ENCODE measurements around the gene IL18BP. TPM values are rescaled to one million over a fixed set of nuclear protein-coding genes. Genes with fewer than 3 reads are reported as not detected.

The IL18BP gene
- total and polyA plus RNA-seq, 10 of the 15 experiments (the other 5 are each of a cell fraction or from before 2014, with no cell fraction given): 2.6 to 18.1 (median 10.7) TPM

DNA sequence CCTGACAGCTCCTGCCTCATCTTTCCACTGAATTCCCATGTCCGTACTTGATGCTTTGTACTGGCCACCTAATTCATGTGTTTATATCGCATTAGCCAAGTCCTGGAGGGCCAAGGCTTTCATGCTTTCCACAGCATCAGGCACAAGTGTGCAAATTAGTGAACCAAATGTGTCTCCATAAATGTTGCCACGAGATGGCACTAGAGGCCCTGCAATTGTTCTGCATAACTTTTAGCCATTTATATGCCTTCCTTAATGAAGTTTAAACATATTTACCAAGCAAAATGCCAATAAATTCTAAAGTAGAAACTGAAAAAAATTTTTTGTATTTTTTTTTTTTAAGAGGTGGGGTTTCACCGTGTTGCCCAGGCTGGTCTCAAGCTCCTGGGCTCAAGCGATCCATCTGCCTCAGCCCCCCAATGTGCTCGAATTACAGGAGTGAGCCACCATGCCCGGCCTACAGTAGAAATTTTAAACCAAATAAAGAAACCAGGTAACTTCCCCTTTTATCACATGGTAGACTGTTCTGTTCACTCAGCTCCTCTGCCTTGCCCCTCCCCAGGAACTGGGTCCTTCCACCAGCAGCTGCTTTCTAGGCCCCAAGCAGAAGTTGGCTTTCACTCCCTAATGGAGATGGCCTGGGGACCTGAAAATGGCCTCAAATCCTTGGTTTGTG, 20.8 kb upstream of the IL18BP start:
- TF ChIP-seq RAD51 (IDR thresholded peaks at IDR 0.05) (0 out of 2 replicates have a peak, but pooled peaks have one; percentile 43), CHD2 (IDR thresholded peaks at IDR 0.05; ENCODE audit: borderline replicate concordance, low read depth, low read length) (no peak), SMC3 (IDR thresholded peaks at IDR 0.05; ENCODE audit: borderline replicate concordance, low read length) (peak; percentile 71; the same call in 1 of the 2 replicates), FOXM1 (IDR thresholded peaks at IDR 0.05; ENCODE audit: low read depth, low read length) (0 out of 2 replicates have a peak, but pooled peaks have one; percentile 18), NR2C1 (IDR thresholded peaks at IDR 0.05) (no peak), RAD21 (IDR thresholded peaks at IDR 0.05; ENCODE audit: insufficient read depth, low read depth, low read length) (peak; percentile 85)
- TF ChIP-seq, protein P1, sequence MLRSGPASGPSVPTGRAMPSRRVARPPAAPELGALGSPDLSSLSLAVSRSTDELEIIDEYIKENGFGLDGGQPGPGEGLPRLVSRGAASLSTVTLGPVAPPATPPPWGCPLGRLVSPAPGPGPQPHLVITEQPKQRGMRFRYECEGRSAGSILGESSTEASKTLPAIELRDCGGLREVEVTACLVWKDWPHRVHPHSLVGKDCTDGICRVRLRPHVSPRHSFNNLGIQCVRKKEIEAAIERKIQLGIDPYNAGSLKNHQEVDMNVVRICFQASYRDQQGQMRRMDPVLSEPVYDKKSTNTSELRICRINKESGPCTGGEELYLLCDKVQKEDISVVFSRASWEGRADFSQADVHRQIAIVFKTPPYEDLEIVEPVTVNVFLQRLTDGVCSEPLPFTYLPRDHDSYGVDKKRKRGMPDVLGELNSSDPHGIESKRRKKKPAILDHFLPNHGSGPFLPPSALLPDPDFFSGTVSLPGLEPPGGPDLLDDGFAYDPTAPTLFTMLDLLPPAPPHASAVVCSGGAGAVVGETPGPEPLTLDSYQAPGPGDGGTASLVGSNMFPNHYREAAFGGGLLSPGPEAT (IDR thresholded peaks at IDR 0.05; ENCODE audit: low read depth): peak; percentile 35; the same call in 1 of the 2 replicates
- TF ChIP-seq, protein P2, sequence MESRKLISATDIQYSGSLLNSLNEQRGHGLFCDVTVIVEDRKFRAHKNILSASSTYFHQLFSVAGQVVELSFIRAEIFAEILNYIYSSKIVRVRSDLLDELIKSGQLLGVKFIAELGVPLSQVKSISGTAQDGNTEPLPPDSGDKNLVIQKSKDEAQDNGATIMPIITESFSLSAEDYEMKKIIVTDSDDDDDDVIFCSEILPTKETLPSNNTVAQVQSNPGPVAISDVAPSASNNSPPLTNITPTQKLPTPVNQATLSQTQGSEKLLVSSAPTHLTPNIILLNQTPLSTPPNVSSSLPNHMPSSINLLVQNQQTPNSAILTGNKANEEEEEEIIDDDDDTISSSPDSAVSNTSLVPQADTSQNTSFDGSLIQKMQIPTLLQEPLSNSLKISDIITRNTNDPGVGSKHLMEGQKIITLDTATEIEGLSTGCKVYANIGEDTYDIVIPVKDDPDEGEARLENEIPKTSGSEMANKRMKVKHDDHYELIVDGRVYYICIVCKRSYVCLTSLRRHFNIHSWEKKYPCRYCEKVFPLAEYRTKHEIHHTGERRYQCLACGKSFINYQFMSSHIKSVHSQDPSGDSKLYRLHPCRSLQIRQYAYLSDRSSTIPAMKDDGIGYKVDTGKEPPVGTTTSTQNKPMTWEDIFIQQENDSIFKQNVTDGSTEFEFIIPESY (IDR thresholded peaks at IDR 0.05): no peak
- TF ChIP-seq, protein P3, sequence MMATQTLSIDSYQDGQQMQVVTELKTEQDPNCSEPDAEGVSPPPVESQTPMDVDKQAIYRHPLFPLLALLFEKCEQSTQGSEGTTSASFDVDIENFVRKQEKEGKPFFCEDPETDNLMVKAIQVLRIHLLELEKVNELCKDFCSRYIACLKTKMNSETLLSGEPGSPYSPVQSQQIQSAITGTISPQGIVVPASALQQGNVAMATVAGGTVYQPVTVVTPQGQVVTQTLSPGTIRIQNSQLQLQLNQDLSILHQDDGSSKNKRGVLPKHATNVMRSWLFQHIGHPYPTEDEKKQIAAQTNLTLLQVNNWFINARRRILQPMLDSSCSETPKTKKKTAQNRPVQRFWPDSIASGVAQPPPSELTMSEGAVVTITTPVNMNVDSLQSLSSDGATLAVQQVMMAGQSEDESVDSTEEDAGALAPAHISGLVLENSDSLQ (IDR thresholded peaks at IDR 0.05): no peak
- TF ChIP-seq, protein P4, sequence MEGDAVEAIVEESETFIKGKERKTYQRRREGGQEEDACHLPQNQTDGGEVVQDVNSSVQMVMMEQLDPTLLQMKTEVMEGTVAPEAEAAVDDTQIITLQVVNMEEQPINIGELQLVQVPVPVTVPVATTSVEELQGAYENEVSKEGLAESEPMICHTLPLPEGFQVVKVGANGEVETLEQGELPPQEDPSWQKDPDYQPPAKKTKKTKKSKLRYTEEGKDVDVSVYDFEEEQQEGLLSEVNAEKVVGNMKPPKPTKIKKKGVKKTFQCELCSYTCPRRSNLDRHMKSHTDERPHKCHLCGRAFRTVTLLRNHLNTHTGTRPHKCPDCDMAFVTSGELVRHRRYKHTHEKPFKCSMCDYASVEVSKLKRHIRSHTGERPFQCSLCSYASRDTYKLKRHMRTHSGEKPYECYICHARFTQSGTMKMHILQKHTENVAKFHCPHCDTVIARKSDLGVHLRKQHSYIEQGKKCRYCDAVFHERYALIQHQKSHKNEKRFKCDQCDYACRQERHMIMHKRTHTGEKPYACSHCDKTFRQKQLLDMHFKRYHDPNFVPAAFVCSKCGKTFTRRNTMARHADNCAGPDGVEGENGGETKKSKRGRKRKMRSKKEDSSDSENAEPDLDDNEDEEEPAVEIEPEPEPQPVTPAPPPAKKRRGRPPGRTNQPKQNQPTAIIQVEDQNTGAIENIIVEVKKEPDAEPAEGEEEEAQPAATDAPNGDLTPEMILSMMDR (IDR thresholded peaks at IDR 0.05 in 2 of 3, conservative IDR thresholded peaks at IDR 0.05 in 1 of 3; ENCODE audit: control insufficient read depth in 2 of 3, extremely low read depth in 1 of 3, insufficient read depth in 1 of 3, low read depth in 3 of 3, low read length in 3 of 3): peak; percentile 45 to 77 (median 59); a peak in 5 of 6 replicates
- H3K4me2 ChIP-seq (ENCODE audit: control insufficient read depth, insufficient read depth): peak overlapping the region; percentile 29
- H3K79me2 ChIP-seq (ENCODE audit: control insufficient read depth, insufficient read depth, low read length): no peaks in the 10 kb centered on the region
- FAIRE-seq (peak; percentile 80), DNase-seq (ENCODE audit: low read depth, low spot score) (peak; percentile 30), ATAC-seq (peak; percentile 92)
- ChIA-PET RAD21 (ENCODE audit: unreplicated experiment) (interaction anchor here (0.6 to 3.7 kb wide), 26 partner anchors 8 to 453 kb away, joined by 3 to 51 read pairs (median 5); partner anchors contain the start of genes ANAPC15, IL18BP, RNF121 and XNDC1N), POLR2A (interaction anchor here (0.7 to 1.4 kb wide), 7 partner anchors 14 to 167 kb away, joined by 3 to 11 read pairs (median 4); no protein-coding TSS in a partner anchor), CTCF (interaction anchor here (0.7 to 9.1 kb wide), 49 partner anchors 11 to 470 kb away, joined by 3 to 138 read pairs (median 5); partner anchors contain the start of genes ANAPC15, CLPB, IL18BP and RNF121), SMC1A (ENCODE audit: uncharacterized antibody, unreplicated experiment) (interaction anchor here (0.8 to 5.6 kb wide), 38 partner anchors 9 to 453 kb away, joined by 3 to 67 read pairs (median 4); partner anchors contain the start of genes ANAPC15, IL18BP, RNF121 and XNDC1N)
- H3K4me1 ChIP-seq (ENCODE audit: control insufficient read depth, insufficient read depth, low read length): peaks cover 10% of the 10 kb centered on the region
- BruUV-seq (replicated peaks): no TSS peak
- WGBS (ENCODE audit: insufficient coverage, insufficient replicate concordance, low lambda C conversion rate, missing lambda C conversion rate): 9% methylated on average over 7 of the region's 7 CpGs
- no peak overlapping the region for H3K9ac ChIP-seq (ENCODE audit: control insufficient read depth, insufficient read depth, low read length)
- in situ Hi-C loops (cut with MboI) (no loop called here), intact Hi-C loops (cut with micrococcal nuclease; ENCODE audit: unreplicated experiment) (loop anchor here (1.0 to 2.0 kb wide), 3 partner anchors 37 to 167 kb away; no protein-coding TSS in a partner anchor)
- H3K36me3 ChIP-seq (ENCODE audit: control insufficient read depth in 2 of 2, insufficient read depth in 2 of 2, low read length in 1 of 2): peaks cover 9 to 18% of the 10 kb centered on the region in 2 experiments
- no peaks in the 10 kb centered on the region for H4K20me1 ChIP-seq (ENCODE audit: control insufficient read depth, insufficient read depth)
- H2AFZ ChIP-seq (ENCODE audit: control insufficient read depth, low read depth, low read length): no peak overlapping the region
- no peaks in the 10 kb centered on the region for H3K27me3 ChIP-seq (replicated peaks in 1 of 2; ENCODE audit: control insufficient read depth in 2 of 2, insufficient read depth in 2 of 2, low read length in 1 of 2)
- H3K27ac ChIP-seq (ENCODE audit: control insufficient read depth, insufficient read depth): peak overlapping the region; percentile 13
- H3K4me3 ChIP-seq: no peak overlapping the region
- H3K9me3 ChIP-seq (replicated peaks; ENCODE audit: control insufficient read depth, insufficient read depth, low read length): no peaks in the 10 kb centered on the region

Data from GM12878 (cell line).